T-helper 1 cell treated with Interleukin-12 subunit alpha and Interleukin-12 subunit beta and Interleukin-4 antibody, amounts not matched to agents 30 ng/mL and 1 ng/mL, for 36 hours (primary cell): Measurements from ENCODE around the gene NUDT17. TPM values are rescaled to one million over a fixed set of nuclear protein-coding genes. Genes with fewer than 3 reads are reported as not detected.
"Not testable (repeated sequence)": the region's sequence is repeated elsewhere in the genome, so short reads cannot be mapped to it uniquely, and the experiment has no call there.

ENCODE experiments used
- intact Hi-C: fragments of 100-400 bp; cut with micrococcal nuclease; formaldehyde crosslinking; loops from one replicate; pipeline ENCODE4 v1.15.1; 2024
- total RNA-seq: library from RNA; stranded (reverse); gene quantifications from 2 replicates; pipeline ENCODE4 v1.2.3, GENCODE V29; 2022

The NUDT17 gene
- 2.9 and 3.6 TPM in 2 replicates for total RNA-seq

GRCh38 chr1:145845514-145846161 lies at the start of gene NUDT17:
NUDT17 (plus strand) TSS chr1:145845630; CDS start chr1:145845641, 11 bp downstream.
- intact Hi-C loops: loop anchor here (1.0 to 2.0 kb wide), 9 partner anchors 13 to 168 kb away; partner anchors contain the start of genes ANKRD34A, ITGA10, PEX11B and PIAS3

DNA sequence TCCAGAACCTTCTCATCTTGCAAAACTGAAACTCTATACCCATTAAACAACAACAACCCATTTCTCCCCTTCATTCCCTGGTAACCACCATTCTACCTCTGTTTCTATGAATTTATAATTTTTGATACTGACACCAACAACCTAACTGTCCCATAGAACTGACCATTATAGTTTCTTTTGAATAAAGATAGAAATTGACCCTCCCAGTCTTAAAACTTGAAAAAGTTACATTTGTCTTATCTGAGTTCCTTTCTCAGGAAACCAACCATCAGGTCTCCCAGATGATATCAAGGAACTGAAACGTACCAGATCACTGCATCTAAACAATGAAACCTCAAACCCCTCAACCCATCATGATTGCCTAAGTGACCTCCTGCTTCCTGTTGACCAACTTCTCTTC lies 48.7 kb upstream of the NUDT17 start:
- intact Hi-C loops: loop anchor here (5.0 kb wide), 1 partner anchor 39 kb away; no protein-coding TSS in a partner anchor

DNA sequence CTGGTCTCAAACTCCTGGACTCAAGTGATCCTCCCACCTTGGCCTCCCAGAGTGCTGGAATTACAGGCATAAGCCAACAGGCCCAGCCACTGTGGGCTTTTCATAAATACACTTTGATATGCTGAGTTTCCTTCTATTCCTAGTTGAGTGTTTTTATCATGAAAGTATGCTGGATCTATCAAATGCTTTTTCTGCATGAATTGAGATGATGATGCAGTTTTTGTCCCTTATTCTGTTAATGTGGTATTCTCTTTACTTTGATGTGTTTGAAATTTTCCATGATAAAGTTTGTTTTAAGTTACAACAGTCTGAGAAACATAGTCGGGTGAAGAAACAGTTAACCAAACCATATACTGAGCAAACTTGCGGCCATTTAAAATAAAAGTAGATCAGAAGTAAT lies 45.6 kb upstream of the NUDT17 start:
- intact Hi-C loops: loop anchor here (5.0 kb wide), 1 partner anchor 43 kb away; no protein-coding TSS in a partner anchor

DNA sequence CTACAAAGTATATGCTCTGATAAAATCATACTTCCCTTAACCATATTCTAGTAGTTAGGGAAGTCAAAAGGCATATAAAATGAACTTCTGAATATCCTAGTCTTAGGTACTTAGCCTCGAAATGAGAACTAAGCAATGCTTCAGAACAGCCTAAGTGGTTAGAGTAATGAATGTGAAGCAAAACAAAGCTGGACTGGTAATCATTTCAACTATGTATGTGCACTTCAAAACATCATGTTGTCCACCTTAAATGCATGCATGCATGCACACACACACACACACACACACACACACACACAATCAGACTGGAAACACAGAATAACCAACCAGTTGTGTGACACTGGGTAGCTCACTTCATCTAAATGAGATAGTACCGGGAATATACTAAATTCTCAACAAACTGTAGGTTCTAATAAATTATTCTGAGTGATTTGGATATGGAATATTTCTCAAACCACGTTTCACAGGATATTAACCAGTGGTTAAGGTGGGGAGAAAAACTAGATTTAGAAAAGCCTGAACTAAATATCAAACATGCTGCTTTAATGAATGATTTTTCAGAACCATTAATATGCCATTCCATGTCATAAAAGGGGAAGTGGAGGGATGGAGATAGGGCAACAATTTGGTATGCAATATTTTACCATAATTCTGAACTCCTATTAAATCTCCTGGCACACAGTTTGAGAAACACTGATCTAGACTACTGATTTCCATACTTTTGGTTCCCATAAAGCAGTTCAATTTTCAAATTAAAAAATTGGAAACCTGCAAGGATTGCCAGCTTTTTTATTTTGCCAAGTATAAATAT lies 41.0 kb upstream of the NUDT17 start:
- intact Hi-C loops: no loop called here

DNA sequence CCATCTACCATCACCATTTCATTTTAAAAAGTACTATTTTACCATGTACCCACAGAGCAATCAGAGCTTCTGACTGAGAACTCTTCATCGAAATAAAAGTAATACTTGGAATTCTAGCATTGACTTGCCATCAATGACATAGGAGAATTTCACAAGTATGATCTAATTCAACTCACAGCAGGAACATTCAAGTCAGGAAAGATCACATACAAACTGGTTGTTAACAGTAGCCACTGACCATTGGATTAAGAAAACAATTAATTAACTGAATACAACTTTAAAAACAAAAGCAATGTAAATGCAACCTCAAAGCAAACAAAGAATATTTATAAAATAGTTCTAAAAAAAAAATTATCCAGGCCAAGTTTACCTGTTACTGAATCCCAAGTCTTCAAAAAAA lies 40.4 kb upstream of the NUDT17 start:
- intact Hi-C loops: no loop called here

DNA sequence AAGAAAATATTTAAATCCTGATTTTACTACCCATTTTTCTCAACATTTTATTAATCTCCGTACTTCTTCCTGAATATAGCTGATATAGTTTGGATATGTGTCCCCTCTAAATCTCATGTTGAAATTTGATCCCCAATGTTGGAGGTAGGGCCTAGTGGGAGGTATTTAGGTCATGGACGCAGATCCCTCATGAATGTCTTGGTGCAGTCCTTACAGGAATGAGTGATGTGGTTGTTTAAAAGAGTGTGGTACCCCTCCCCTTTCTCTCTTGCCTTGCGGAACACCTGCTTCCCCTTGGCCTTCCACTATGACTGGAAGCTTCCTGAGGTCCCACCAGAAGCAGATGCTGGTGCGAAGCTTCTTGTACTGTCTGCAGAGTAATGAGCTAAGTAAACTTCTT lies 39.0 kb upstream of the NUDT17 start:
- intact Hi-C loops: no loop called here

GRCh38 chr1:145806844-145807243 lies 38.6 kb upstream of the NUDT17 start:
- intact Hi-C loops: no loop called here

GRCh38 chr1:145812977-145813810 lies 32.2 kb upstream of the NUDT17 start:
- intact Hi-C loops: not testable (repeated sequence)

GRCh38 chr1:145818095-145818494 lies 27.3 kb upstream of the NUDT17 start:
- intact Hi-C loops: not testable (repeated sequence)

DNA sequence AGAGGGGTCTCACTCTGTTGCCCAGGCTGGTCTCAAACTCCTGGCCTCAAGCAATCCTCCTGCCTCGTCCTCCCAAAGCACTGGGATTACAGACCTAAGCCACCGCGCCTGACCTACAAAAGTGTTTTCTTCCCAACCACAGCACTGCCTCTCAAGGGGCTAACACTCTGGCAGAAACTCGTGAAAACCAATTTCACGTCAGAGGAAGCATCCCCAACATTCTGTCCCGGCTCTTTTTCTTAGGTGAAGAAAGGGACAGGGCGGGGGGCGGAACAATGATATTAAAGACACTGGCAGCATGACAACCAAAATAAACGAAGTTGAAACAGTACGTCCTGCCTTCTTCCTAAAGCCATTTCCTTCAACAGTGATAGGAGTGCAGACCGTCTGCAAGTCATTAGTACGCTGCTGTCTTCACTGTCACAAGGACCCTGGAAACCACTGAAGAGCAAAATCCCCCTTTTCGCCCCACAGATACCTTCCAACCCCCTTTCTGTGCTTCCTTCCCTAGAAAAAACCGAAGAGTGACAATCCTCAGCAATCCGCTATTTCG lies 22.6 kb upstream of the NUDT17 start:
- intact Hi-C loops: loop anchor here (5.0 to 10.0 kb wide), 4 partner anchors 101 to 218 kb away; partner anchors contain the start of genes GPR89A, RBM8A and TXNIP

- intact Hi-C loops: loop anchor here (2.0 to 10.0 kb wide), 7 partner anchors 21 to 219 kb away; partner anchors contain the start of genes GPR89A, LIX1L, NUDT17 and PIAS3
Observed at GRCh38 chr1:145823565-145824498, 21.6 kb upstream of the NUDT17 start, which contains the start of the genes POLR3C and RNF115. POLR3C (plus strand) TSS chr1:145824200; CDS start chr1:145825777, 1,577 bp downstream. RNF115 (minus strand) TSS chr1:145824095; CDS start chr1:145823873, 222 bp downstream.

GRCh38 chr1:145824499-145824842 lies 21.0 kb upstream of the NUDT17 start:
- intact Hi-C loops: loop anchor here (2.0 to 10.0 kb wide), 7 partner anchors 20 to 220 kb away; partner anchors contain the start of genes GPR89A, LIX1L, NUDT17 and PIAS3

DNA sequence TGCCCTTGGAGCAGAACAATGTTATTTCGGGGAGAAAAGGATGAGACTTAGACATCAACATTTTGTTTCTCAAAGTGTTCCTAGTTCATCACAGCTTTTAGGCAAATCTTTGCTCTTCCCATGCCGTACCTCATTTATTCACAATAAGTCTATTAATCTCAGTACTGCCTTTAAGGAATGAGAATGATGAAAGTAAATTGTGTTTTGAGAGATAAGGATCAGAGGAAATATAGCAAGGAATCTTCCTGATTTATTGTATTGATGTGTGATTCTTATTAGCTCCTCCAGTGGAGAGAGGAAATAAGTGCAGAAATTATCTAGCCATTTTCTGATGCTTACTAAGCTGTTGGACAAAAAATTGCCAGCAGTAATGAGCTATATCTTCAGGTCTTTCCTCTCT lies 19.4 kb upstream of the NUDT17 start:
- intact Hi-C loops: loop anchor here (10.0 kb wide), 1 partner anchor 221 kb away; the partner anchor contains the start of gene GPR89A

DNA sequence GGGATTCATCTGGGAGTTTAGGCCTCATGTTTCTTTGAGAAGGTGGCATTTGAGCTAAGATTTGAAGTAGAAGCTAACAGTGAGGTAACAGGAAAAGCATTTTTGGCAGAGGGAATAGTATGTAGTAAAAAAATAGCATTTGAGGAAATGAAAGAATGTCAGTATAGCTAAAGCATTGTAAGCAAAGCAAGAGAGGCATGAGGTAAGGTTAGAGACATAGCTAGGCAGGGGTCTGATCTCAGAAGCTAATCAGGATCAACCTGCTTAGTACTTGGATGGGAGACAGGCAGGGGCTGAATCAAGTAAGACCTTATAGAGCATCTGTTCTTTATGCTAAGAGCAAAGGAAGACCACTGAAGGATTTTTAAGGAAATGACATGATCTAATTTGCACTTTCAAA lies 17.5 kb upstream of the NUDT17 start:
- intact Hi-C loops: loop anchor here (2.0 to 10.0 kb wide), 2 partner anchors 39 to 223 kb away; partner anchors contain the start of gene GPR89A

DNA sequence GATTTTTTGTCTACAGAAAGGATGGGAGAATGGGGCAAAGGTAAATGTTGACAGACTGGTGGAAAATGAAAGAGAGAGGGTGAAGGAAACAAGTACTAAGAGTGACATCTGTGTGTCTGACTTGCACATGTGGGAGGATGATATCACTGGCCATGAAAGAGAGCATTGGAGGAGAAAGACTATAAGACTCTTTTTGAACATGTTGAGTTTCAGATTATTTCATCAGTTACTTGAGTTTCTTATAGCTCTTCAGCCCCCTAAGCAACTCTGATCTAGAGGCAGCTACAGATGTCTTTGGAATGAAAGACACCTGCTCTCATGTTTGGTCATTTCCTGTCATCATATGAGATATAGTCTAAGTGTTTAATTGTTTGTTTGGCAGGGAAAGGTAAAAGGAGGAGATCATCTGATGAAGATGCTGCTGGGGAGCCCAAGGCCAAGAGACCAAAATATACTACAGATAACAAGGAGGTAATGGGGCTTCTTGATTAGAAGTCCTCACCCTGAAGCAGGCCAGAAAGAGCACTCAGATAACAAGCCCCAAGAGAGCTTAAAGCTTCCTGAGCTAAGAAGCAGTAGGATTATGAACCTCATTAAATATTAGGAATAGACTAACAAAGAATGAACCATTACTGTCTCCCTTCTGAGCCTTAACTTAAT lies 16.9 kb upstream of the NUDT17 start:
- intact Hi-C loops: loop anchor here (2.0 to 10.0 kb wide), 2 partner anchors 40 to 224 kb away; partner anchors contain the start of gene GPR89A

GRCh38 chr1:145830810-145831209 lies 14.6 kb upstream of the NUDT17 start:
- intact Hi-C loops: not testable (repeated sequence)

- intact Hi-C loops: no loop called here
Observed at GRCh38 chr1:145837656-145838055, 7.8 kb upstream of the NUDT17 start.

DNA sequence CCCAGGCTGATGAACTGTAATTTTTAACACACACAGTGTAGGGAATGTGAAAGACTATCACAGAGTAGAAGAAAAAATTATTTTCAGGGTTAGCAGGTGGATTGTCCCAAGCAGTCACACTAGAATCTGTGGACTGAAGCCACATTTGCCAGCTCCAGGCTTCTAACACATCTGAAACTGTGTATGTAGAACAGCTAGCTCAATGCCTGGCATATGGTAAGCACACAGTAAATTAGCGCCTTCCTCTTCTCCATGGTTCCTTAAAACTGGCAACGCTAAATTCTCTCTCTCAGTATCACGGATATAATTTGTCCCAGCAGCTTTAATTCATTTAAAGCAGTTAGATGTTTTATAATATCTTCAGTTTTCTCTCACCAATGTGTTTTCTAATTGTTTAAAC lies 2.4 kb upstream of the NUDT17 start:
- intact Hi-C loops: no loop called here

GRCh38 chr1:145845144-145845513 lies 301 bp upstream of the NUDT17 start:
- intact Hi-C loops: loop anchor here (1.0 to 2.0 kb wide), 6 partner anchors 14 to 168 kb away; partner anchors contain the start of genes ANKRD34A, ITGA10, PIAS3 and POLR3C
